ENCODE results near the gene TOM1. TPM values are rescaled to one million over a fixed set of nuclear protein-coding genes. Genes with fewer than 3 reads are reported as not detected.
A peak's percentile ranks its signal among the peaks of the same experiment; 100 is the strongest.

TOM1 gene
- total RNA-seq, 6 experiments from 2014 or later = 34.2 to 47.2 (median 44.6) TPM

- no peak overlapping the region for H3K4me3 Mint-ChIP-seq
- TF ChIP-seq CTCF (IDR thresholded peaks at IDR 0.05) = 0 out of 2 replicates have a peak, but pooled peaks have one; percentile 2
- H3K9me3 Mint-ChIP-seq = no peaks in the 10 kb centered on the region
- H3K27ac Mint-ChIP-seq = no peak overlapping the region
- H3K4me1 Mint-ChIP-seq (ENCODE audit: low read depth) = peaks cover 35% of the 10 kb centered on the region
- H3K36me3 Mint-ChIP-seq (ENCODE audit: low read depth) = no peaks in the 10 kb centered on the region; the same call in 1 of the 2 replicates
- H3K27me3 Mint-ChIP-seq (ENCODE audit: insufficient read depth) = no peaks in the 10 kb centered on the region; the same call in 1 of the 2 replicates
- no peak for DNase-seq
Measured at GRCh38 chr22:35316751-35317150, 17.1 kb downstream of the TOM1 start.

- Mint-ChIP-seq H3K27ac (no peak overlapping the region), H3K4me3 (no peak overlapping the region), H3K9me3 (no peaks in the 10 kb centered on the region), H3K4me1 (ENCODE audit: low read depth) (peaks cover 25% of the 10 kb centered on the region), H3K36me3 (ENCODE audit: low read depth) (no peaks in the 10 kb centered on the region; the same call in 1 of the 2 replicates), H3K27me3 (ENCODE audit: insufficient read depth) (no peaks in the 10 kb centered on the region; the same call in 1 of the 2 replicates)
- DNase-seq = no peak
- TF ChIP-seq CTCF (IDR thresholded peaks at IDR 0.05) = no peak
Measured at GRCh38 chr22:35317680-35318290, 18.1 kb downstream of the TOM1 start.

GRCh38 chr22:35318346-35319215, 18.9 kb downstream of the TOM1 start:
- TF ChIP-seq CTCF (IDR thresholded peaks at IDR 0.05) = no peak
- H3K4me3 Mint-ChIP-seq = no peak overlapping the region
- peaks cover 1% of the 10 kb centered on the region; the same call in 1 of the 2 replicates for H3K27me3 Mint-ChIP-seq (ENCODE audit: insufficient read depth)
- no peaks in the 10 kb centered on the region for H3K9me3 Mint-ChIP-seq
- H3K4me1 Mint-ChIP-seq (ENCODE audit: low read depth) = peaks cover 17% of the 10 kb centered on the region
- no peaks in the 10 kb centered on the region; the same call in 1 of the 2 replicates for H3K36me3 Mint-ChIP-seq (ENCODE audit: low read depth)
- no peak overlapping the region for H3K27ac Mint-ChIP-seq
- no peak for DNase-seq

GRCh38 chr22:35319244-35319985, 19.7 kb downstream of the TOM1 start:
- Mint-ChIP-seq H3K27me3 (ENCODE audit: insufficient read depth) (peaks cover 1% of the 10 kb centered on the region; the same call in 1 of the 2 replicates), H3K36me3 (ENCODE audit: low read depth) (no peaks in the 10 kb centered on the region; the same call in 1 of the 2 replicates), H3K4me1 (ENCODE audit: low read depth) (peaks cover 9% of the 10 kb centered on the region), H3K4me3 (no peak overlapping the region), H3K27ac (no peak overlapping the region), H3K9me3 (no peaks in the 10 kb centered on the region)
- DNase-seq = no peak
- no peak for TF ChIP-seq CTCF (IDR thresholded peaks at IDR 0.05)

- TF ChIP-seq CTCF (IDR thresholded peaks at IDR 0.05) = no peak
- Mint-ChIP-seq H3K27me3 (ENCODE audit: insufficient read depth) (peaks cover 1% of the 10 kb centered on the region; the same call in 1 of the 2 replicates), H3K27ac (no peak overlapping the region), H3K4me3 (no peak overlapping the region), H3K4me1 (ENCODE audit: low read depth) (no peaks in the 10 kb centered on the region), H3K36me3 (ENCODE audit: low read depth) (peaks cover 11% of the 10 kb centered on the region; the same call in 1 of the 2 replicates), H3K9me3 (no peaks in the 10 kb centered on the region)
- no peak for DNase-seq
Measured at GRCh38 chr22:35322126-35322525, 22.4 kb downstream of the TOM1 start.

Measured in HFFc6 (cell line).